CD4-positive, alpha-beta T cell treated with Interleukin-17A for 4 hours (primary cell): ENCODE measurements around the gene GALNT18.

Experiments used
- DNase-seq: peaks from one replicate; pipeline ENCODE4 v3.0.0-alpha.2; 2020; ENCODE audit warnings: mixed read lengths

Gene GALNT18

GRCh38 chr11:11403763-11404725 is 217.8 kb downstream of the GALNT18 start:
- DNase-seq: no peak

DNA sequence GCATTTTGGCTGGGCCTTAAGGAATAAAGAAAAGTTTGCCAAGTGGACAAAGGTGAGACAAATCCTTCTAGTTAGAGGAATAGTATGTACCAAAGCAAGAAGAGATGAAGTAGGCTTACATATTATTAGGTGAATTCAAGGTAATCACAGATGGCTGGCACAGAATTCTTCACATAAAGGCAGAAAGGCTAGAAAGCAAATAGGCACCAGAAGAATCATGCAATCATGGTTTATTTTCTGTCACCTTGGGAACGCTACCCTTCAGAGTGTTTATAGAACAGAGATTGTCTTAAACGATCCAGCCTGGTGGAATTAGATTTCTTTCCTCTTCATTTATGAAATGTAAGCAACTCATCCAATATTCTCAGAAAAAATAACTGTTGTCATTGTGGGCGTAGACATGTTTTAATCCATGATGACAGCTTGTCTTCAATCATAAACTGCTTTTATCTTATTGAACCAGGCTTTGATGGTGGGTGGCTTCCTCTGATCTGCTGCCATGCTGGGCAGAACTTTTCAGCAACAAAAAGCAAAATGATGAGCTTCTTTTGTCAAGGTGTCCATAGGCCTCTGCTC is 219.8 kb downstream of the GALNT18 start:
- DNase-seq: no peak

- DNase-seq: no peak
These were observed 221.1 kb downstream of the GALNT18 start for GRCh38 chr11:11400635-11401232.

DNA sequence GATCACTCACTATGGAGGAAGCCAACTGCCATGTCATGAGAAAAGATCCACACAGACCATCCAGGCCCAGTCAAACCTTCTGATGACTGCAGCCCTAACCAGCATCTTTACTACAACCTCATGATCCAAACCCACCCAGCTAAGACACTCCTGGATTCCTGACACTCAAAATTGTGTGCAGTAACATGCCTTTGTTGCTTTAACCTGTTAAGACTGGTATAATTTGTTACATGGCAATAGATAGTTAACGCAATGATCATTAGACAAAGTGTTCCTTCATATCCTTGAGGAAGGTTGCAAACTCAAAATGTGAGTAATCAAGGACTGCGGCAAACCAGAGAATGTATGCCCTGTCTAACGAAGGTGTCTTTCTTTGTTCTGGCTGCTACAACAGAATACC is 221.7 kb downstream of the GALNT18 start:
- DNase-seq: no peak

- no peak for DNase-seq
These were observed 224.0 kb downstream of the GALNT18 start for GRCh38 chr11:11397781-11398180.

- no peak for DNase-seq
These were observed 224.8 kb downstream of the GALNT18 start for GRCh38 chr11:11397036-11397415.

DNA sequence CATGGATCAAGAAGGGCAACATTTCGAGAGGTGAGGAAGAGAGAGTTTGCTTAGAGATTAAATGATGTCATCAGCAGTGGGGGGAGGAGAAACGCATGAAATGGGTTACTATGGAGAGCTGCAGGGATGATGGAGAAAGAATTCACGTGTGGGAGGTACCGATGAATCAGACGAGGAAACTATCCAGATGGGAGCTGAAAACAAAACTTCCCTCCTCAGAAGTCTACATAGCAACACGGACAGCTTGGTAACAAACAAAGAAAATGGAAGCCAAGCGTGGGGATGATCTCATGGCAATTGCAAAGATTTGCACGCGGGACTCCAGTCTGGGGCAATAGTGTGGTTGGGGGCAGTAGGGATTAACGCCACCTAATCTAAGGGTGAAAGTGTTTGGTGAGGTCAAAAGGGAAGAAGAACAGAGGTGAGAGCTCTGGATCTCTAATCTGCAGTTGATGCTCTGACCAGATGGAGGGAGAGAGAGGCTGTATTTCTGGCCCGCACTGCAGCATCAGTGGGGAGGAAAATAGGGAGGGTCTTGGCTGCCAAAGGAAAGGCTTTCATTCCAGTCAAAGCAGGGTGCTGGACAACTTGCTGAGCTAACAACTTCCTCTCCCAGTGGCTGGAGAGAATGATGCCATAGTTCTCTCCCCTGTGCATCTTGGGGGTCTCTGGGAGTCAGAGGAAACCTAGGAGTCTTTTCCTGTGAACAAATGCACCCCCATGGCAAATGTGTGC is 225.3 kb downstream of the GALNT18 start:
- DNase-seq: no peak

GRCh38 chr11:11395126-11395525 is 226.7 kb downstream of the GALNT18 start:
- no peak for DNase-seq

DNA sequence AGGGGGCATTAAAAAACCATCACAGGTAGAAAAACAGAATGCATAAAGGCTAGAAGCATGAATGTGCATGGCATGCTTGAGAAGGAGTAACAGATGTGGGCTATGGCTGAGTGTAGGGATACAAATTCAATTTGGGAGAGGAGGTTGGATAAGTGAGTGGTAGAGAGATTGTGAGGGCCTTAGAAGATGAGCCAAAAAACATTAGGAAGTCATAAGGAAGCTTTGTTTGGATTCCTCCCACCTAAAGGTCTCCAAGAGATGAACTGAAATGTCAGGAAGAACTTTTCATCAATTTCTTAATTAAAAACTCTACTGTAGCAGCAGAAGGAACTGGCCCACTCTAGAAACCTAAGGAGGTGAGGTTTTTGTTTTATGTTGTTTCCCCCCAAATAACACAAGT is 227.6 kb downstream of the GALNT18 start:
- no peak for DNase-seq

GRCh38 chr11:11391796-11392463 is 229.9 kb downstream of the GALNT18 start:
- no peak for DNase-seq

GRCh38 chr11:11391169-11391568 is 230.6 kb downstream of the GALNT18 start:
- DNase-seq: no peak

GRCh38 chr11:11390068-11390771 is 231.6 kb downstream of the GALNT18 start:
- DNase-seq: no peak

DNA sequence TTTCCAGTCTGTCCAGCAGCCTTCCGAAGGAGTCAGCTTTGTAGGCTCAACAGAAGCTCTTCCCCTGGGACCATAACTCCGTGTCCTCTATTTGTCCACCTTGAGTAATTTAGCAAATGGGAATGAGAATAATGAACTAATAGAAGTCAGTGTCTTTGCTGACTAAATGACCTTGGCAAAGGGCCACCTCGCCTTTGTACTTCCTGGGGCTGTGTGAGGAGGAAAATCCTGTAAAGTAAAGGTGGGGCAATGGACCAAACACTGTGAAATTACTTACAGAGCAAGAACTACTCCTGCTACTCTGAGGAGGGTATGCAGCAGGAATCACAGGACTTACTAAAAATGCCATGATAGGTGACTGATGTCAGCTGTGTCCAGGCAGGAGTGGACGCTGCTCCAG is 232.6 kb downstream of the GALNT18 start:
- no peak for DNase-seq

- DNase-seq: no peak
These were observed 234.0 kb downstream of the GALNT18 start for GRCh38 chr11:11387622-11388305.

DNA sequence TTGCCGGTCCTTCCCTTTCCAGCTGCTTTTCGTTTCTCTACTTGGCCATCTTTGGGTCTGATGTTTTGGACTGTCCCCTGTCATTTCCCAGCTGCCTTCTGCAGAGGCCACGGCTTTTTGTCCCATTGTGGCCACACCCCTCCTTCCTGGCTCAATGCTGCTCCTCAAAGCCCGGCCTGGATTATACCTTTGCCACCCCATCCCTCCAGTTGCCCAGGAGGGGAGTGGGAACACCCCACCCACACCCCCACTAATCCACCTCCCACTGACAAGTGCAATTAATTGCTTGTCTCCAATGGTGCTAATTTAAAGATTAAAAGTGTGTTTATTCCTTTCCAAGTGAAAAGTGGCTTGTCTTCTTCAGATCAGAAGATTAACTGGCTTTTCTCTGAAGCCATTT is 234.6 kb downstream of the GALNT18 start:
- DNase-seq: no peak

GRCh38 chr11:11384829-11385228 is 237.0 kb downstream of the GALNT18 start:
- DNase-seq: no peak

DNA sequence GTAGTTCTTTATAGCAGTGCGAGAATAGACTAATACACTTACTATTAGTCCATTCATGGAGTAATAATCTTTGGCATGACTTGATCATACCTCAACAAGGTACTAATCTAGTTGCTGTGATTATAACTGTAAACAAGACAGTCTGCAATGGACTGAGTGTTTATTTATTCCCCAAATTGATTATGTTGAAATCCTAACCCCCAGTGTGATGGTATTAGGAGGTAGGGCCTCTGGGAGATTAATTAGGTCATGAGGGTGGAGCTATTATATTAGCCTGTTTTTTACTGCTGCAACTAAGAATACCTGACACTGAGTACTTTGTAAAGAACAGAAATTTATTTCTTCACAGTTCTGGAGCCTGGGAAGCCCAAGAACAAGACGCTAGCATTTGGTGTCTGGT is 237.8 kb downstream of the GALNT18 start:
- no peak for DNase-seq

- DNase-seq: no peak
These were observed 238.8 kb downstream of the GALNT18 start for GRCh38 chr11:11382858-11383532.

DNA sequence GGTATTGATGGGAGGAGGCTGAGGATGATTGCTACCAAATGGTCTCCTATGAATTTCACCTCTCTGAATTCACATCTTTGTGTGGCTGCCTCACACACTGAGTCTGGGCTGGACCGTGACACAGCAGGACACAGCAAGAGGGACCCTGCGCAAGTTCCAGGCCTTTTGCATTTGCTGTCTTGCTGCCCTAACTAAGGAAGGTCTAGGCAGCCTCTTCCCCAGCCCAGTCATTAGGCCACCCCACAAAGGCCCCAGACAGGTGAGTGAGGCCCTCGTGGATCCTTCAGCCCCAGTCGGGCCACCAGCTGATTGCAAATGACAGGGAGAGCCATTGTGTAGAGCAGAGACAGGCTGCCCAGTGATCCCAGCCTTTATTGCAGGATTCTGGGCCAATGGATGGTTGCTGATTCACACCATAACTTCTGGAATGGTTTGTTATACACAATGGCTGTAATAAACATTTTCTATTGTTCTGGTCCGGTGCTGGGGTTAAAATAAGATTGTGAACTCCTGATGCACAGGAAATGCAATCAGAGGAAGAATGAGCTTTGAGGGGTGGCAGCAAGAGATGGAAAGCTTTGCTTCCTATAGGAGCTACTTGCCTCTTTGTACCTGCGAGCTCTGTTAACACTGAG is 240.2 kb downstream of the GALNT18 start:
- no peak for DNase-seq

DNA sequence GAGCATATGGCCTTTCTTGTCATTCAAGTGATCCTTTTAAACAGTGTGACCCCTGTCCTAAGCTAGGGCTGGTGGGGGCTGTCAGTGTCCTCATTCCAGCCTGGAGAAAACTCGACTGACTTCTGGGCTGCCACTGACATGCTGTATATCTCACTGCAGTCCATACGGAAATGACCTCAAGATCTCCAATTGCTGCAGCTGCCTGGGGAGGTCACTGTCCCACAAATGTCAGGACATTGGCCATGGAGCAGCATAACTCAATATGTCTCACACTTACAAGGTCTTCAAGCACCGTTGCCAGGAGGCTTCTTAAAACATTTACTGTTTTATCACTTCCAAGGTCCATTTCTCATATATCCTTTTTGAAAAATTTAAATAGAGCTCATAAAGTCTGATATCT is 240.9 kb downstream of the GALNT18 start:
- DNase-seq: no peak
